ENCODE results near the gene OAS1.

- TF ChIP-seq CTCF (IDR thresholded peaks at IDR 0.05; ENCODE audit: extremely low read depth in 1 of 2, insufficient read depth in 1 of 2, low read depth in 1 of 2, low read length in 2 of 2) (no peak), MAX (IDR thresholded peaks at IDR 0.05; ENCODE audit: insufficient read depth, insufficient read length) (no peak), POLR2AphosphoS5 (IDR thresholded peaks at IDR 0.05; ENCODE audit: insufficient read depth, low read depth, low read length) (no peak), POLR2A (IDR thresholded peaks at IDR 0.05; ENCODE audit: low read depth, low read length) (no peak)
Observed at GRCh38 chr12:112936927-112937326, 30.2 kb downstream of the OAS1 start.

All from endothelial cell of umbilical vein (primary cell).